BJ (cell line): ENCODE measurements around the gene C3orf20. TPM values are rescaled to one million over a fixed set of nuclear protein-coding genes. Genes with fewer than 3 reads are reported as not detected.

ENCODE experiments used
- CTCF ChIA-PET: fragments of 350-600 bp; formaldehyde crosslinking; extraction: SDS; loops from one replicate; lab custom pipeline; 2021; ENCODE audit warnings: antibody characterized with exemption, inconsistent platforms; lab: Yijun Ruan, JAX
- POLR2A ChIA-PET: fragments of 300-600 bp; sonication (Branson Sonifier 250); formaldehyde crosslinking; extraction: SDS; loops from one replicate; lab custom pipeline; 2021; ENCODE audit warnings: antibody characterized with exemption; lab: Charles Lee
- DNase-seq: peaks from one replicate; pipeline ENCODE4 v3.0.0-alpha.2; 2011; ENCODE audit warnings: low read depth
- H3K27me3 ChIP-seq: 2 replicates; pipeline ENCODE4 v1.6.0; 2011; ENCODE audit warnings: low read length; ENCODE audit not compliant: control insufficient read depth, insufficient read depth
- H3K36me3 ChIP-seq: 2 replicates; pipeline ENCODE4 v1.5.1; 2011; ENCODE audit warnings: low read length; ENCODE audit not compliant: control insufficient read depth, insufficient read depth
- H3K4me3 ChIP-seq: 2 replicates; pipeline ENCODE4 v1.5.1; 2011; ENCODE audit warnings: low read depth, mild to moderate bottlenecking, control low read depth, low read length
- CTCF ChIP-seq: IDR thresholded peaks from 2 replicates; pipeline ENCODE4 v1.5.1; 2011; ENCODE audit warnings: low read depth, mild to moderate bottlenecking, control low read depth, inconsistent platforms, low read length, moderate library complexity; ENCODE audit not compliant: insufficient read depth
- polyA plus RNA-seq: library from polyadenylated mRNA; depleted of rRNA; stranded (reverse); fragments of >200 nt; gene quantifications from 2 replicates; pipeline ENCODE4 v1.2.3, GENCODE V29; 2011

C3orf20 gene
- polyA plus RNA-seq, 1 experiment, result not detected

GRCh38 chr3:14717307-14717706 is 42.4 kb downstream of the C3orf20 start:
- no peak for TF ChIP-seq CTCF
- Histone ChIP-seq H3K4me3 (no peak overlapping the region), H3K27me3 (0 out of 2 replicates have a peak, but pooled peaks cover 1% of the 10 kb centered on the region), H3K36me3 (no peaks in the 10 kb centered on the region)
- ChIA-PET POLR2A (no interaction called here), CTCF (no interaction called here)
- DNase-seq, result no peak

GRCh38 chr3:14718539-14718938 is 43.6 kb downstream of the C3orf20 start:
- TF ChIP-seq CTCF, result no peak
- 0 out of 2 replicates have a peak, but pooled peaks cover 1% of the 10 kb centered on the region for H3K27me3 ChIP-seq
- ChIA-PET CTCF (no interaction called here), POLR2A (no interaction called here)
- H3K4me3 ChIP-seq, result no peak overlapping the region
- no peaks in the 10 kb centered on the region for H3K36me3 ChIP-seq
- DNase-seq, result no peak

- H3K4me3 ChIP-seq, result no peak overlapping the region
- DNase-seq, result no peak
- ChIA-PET CTCF (no interaction called here), POLR2A (no interaction called here)
- TF ChIP-seq CTCF, result no peak
- no peaks in the 10 kb centered on the region for H3K27me3 ChIP-seq
- no peaks in the 10 kb centered on the region for H3K36me3 ChIP-seq
These were observed 44.1 kb downstream of the C3orf20 start for GRCh38 chr3:14719006-14719405.

GRCh38 chr3:14721126-14721864 is 46.4 kb downstream of the C3orf20 start:
- POLR2A ChIA-PET, result no interaction called here
- TF ChIP-seq CTCF, result no peak
- Histone ChIP-seq H3K4me3 (no peak overlapping the region), H3K27me3 (no peaks in the 10 kb centered on the region), H3K36me3 (no peaks in the 10 kb centered on the region)
- DNase-seq, result no peak
- CTCF ChIA-PET, result no interaction called here

GRCh38 chr3:14725013-14725412 is 50.1 kb downstream of the C3orf20 start:
- ChIA-PET CTCF (interaction anchor here (1.0 to 1.1 kb wide), 2 partner anchors 9 to 56 kb away, joined by 3 read pairs; no protein-coding TSS in a partner anchor), POLR2A (no interaction called here)
- H3K27me3 ChIP-seq, result peaks cover 2% of the 10 kb centered on the region
- H3K4me3 ChIP-seq, result no peak overlapping the region
- DNase-seq, result peak; percentile 88
- H3K36me3 ChIP-seq, result no peaks in the 10 kb centered on the region
- no peak for TF ChIP-seq CTCF
